AG08396 (cell line): ENCODE data around the gene HMGN4.

Source experiments
- DNase-seq: peaks from one replicate; pipeline ENCODE4 v3.0.0; 2012; ENCODE audit warnings: low spot score, mixed read lengths

The HMGN4 gene

DNA sequence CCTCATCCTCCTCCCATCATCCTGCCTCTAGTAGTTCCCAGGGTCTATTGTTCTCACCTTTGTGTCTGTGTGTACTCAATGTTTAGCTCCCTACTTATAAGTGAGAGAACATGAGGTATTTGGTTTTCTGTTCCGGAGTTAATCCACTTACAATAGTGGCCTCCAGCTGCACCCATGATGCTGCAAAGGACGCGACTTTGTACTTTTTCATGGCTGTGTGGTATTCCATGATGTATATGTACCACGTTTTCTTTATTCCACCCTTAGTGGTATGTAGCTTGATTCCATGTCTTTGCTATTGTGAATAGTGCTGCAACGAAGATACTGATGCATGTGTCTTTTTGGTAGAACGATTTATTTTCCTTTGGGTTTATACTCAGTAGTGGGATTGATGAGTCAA, 40.1 kb downstream of the HMGN4 start:
- DNase-seq = no peak

- DNase-seq = no peak
These were observed 40.6 kb downstream of the HMGN4 start for GRCh38 chr6:26578741-26579140.

DNA sequence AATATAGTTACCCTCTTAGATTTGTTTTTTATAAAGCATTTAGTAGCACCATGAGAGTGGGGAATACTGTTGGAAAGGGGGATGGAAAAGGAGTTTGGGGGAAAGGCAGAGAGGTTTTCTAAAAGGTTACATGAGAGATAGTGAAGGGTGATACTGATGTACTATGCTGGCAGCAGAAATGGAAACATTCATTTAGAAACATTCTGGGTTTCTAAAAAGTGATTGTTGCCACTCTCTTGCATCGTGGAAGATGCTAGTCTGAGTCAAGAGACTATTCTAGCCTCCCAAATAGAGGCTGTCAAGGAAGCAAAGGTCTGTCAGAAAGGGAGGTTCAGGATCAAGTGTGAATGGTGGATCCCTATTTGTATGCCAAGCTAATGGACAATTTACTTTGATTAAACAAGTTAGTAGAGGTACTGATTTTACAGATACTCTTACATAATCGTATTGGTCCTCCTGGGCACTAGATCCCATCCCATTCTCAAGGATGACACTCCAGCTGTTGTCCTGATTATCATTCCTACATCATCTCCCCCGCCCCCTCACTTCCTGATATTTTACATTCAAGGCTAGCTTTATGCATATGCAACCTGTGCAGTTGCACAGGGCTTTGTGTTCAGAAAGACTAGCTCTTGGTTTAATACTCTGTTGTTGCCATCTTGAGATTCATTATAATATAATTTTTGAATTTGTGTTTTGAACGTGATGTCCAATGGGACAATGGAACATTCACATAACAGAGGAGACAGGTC, 43.2 kb downstream of the HMGN4 start:
- DNase-seq = no peak

- no peak for DNase-seq
These were observed 50.8 kb downstream of the HMGN4 start for GRCh38 chr6:26588965-26589364.

GRCh38 chr6:26592649-26593048, 54.5 kb downstream of the HMGN4 start:
- no peak for DNase-seq

DNA sequence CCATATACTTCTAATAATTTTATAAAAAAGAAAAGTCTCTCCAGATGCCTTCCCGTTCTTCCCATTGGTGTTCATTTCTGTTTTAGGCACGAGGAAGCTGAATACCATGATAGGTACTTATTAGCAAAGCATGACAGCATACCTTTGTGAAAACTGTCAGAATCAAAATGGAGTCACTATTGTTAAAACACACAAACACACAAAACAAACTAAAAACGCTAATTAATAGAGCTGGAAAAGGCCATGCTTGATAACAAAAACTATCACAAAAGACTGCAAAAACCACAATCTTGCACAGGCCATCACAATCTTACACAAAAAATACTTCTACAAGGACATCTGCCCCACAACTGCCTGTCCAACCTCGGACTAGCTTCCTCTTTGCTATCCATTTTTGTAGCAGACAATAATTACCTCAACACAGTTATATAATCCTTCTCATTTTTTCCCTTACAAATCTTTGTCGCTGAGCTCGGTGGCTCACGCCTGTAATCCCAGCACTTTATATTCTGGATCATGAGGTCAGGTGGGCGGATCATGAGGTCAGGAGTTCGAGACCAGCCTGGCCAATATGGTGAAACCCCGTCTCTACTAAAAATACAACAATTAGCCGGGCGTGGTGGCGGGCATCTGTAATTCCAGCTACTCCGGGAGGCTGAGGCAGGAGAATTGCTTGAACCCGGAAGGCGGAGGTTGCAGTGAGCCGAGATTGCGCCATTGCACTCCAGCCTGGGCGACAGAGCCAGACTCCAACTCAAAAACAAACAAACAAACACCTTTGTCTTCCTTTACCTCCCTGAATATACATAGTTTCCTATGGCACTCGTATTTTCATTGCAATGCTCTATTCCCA, 55.3 kb downstream of the HMGN4 start:
- no peak for DNase-seq

DNA sequence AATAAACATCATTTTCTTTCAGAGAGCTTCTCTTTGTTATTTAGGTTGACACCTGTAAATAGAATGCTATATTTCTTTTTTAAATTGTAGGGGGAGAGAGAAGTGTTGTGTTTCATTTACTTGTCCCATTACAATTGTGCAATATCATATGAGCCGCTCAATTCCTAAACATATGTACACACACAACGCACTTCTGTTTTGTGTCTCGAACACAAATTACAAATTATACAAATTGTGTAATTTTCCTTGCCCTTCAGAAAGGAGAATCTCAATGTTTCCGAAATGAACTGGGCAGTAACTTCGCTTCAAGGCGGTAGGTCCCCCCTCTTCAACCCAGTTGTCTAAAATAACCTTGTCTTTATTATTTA, 55.9 kb downstream of the HMGN4 start:
- DNase-seq = no peak

GRCh38 chr6:26594730-26595632, 56.8 kb downstream of the HMGN4 start:
- no peak for DNase-seq

DNA sequence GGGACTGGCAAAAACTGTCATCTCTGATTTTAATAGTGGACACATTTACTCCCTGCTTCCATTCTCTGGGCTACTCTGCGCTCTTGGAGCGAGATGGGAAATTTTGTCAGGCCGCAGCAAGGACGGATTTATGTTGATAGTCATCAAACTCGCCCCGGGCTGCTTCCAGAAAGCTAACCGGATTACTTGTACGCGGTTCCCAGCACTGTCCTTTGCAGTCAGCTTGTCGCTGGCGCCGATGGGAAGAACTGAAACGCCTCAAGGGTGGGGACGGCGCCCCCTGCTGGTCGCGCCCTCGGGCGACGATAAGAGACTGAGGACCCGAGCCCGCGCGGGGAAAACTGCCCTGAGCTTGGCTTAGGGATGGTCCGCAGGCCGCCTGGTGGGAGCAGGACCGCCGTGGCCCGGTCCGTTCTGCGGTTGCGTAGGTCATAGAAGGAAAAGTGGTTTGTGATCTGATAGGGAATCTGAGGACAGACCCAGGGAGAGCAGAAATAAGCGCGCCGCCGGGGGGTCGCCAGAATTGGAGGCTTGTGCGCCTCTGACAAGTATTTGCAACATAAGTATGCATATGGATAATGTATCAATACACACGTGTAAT, 57.6 kb downstream of the HMGN4 start:
- DNase-seq = peak; percentile 75
